ENCODE measurements around the gene BPNT1. TPM values are rescaled to one million over a fixed set of nuclear protein-coding genes. Genes with fewer than 3 reads are reported as not detected.

Gene BPNT1
- total and polyA plus RNA-seq, 2 of the 13 experiments (the other 11 are each of a cell fraction or from before 2014, with no cell fraction given) = 35.2 to 43.9 TPM

- no peak for TF ChIP-seq HNF1B (CRISPR knock-in tag; IDR thresholded peaks at IDR 0.05)
- no peak for TF ChIP-seq ARHGAP35 (CRISPR knock-in tag; IDR thresholded peaks at IDR 0.05; ENCODE audit: borderline replicate concordance)
Measured at GRCh38 chr1:220032911-220033310, 56.7 kb downstream of the BPNT1 start (continued).

- 0 out of 2 replicates have a peak, but pooled peaks cover 2% of the 10 kb centered on the region for H4K20me1 ChIP-seq (ENCODE audit: insufficient read depth, low read length)
Measured at GRCh38 chr1:220031287-220031686, 58.3 kb downstream of the BPNT1 start.

More at GRCh38 chr1:220031287-220031686, 58.3 kb downstream of the BPNT1 start:
- Histone ChIP-seq H3K27me3 (ENCODE audit: control insufficient read depth in 1 of 2, insufficient read depth in 2 of 2, low read length in 2 of 2) (no peaks in the 10 kb centered on the region), H3K9ac (ENCODE audit: insufficient read depth, low read depth, low read length) (no peak overlapping the region), H3K36me3 (replicated peaks in 1 of 2; ENCODE audit: control insufficient read depth in 1 of 2, insufficient read depth in 2 of 2, low read length in 2 of 2) (peaks cover 7 to 60% of the 10 kb centered on the region in 2 experiments; a peak in 4 of 5 replicates), H2AFZ (ENCODE audit: low read length) (no peak overlapping the region), H3K4me3 (replicated peaks in 1 of 3; ENCODE audit: insufficient read depth in 1 of 3, low read depth in 2 of 3, low read length in 3 of 3) (no peak overlapping the region), H3K79me2 (ENCODE audit: insufficient read depth, low read length) (peaks cover 6% of the 10 kb centered on the region), H3K9me3 (ENCODE audit: low read length) (no peaks in the 10 kb centered on the region), H3K4me2 (ENCODE audit: low read depth, low read length) (no peak overlapping the region), H3K4me1 (ENCODE audit: insufficient read depth, low read length) (no peaks in the 10 kb centered on the region), H3K27ac (ENCODE audit: extremely low read length, insufficient read depth, low read length) (no peak overlapping the region)
- in situ Hi-C loops (cut with HindIII; ENCODE audit: extremely low pct_ligation_motif_present, low pct_unique_long_range_greater_than_20kb) = no loop called here
- POLR2A ChIA-PET = no interaction called here
- BruUV-seq (replicated peaks) = no TSS peak
- TF ChIP-seq ZMYM2 (CRISPR knock-in tag; IDR thresholded peaks at IDR 0.05) (no peak), MAFF (IDR thresholded peaks at IDR 0.05; ENCODE audit: low read depth, low read length) (no peak), ZNF672 (CRISPR knock-in tag; IDR thresholded peaks at IDR 0.05) (no peak), GPN1 (CRISPR knock-in tag; IDR thresholded peaks at IDR 0.05; ENCODE audit: borderline replicate concordance) (no peak), JARID2 (CRISPR knock-in tag; IDR thresholded peaks at IDR 0.05; ENCODE audit: insufficient replicate concordance) (no peak), ZNF562 (CRISPR knock-in tag; IDR thresholded peaks at IDR 0.05; ENCODE audit: borderline replicate concordance) (no peak), MTA1 (CRISPR knock-in tag; IDR thresholded peaks at IDR 0.05; ENCODE audit: borderline replicate concordance) (no peak), ZNF205 (CRISPR knock-in tag; IDR thresholded peaks at IDR 0.05) (no peak)
- ATAC-seq (no peak), DNase-seq (ENCODE audit: low spot score) (no peak), FAIRE-seq (no peak)
- 90% methylated on average over 2 of the region's 2 CpGs for WGBS (ENCODE audit: low lambda C conversion rate)
- intact Hi-C loops (cut with micrococcal nuclease; ENCODE audit: unreplicated experiment) = no loop called here
- CTCF ChIA-PET (ENCODE audit: low intra/inter-chr PET ratio, low total read pairs) = no interaction called here

All from HepG2 (cell line).